H1 (cell line): ENCODE data around the gene OGG1. TPM values are rescaled to one million over a fixed set of nuclear protein-coding genes. Genes with fewer than 3 reads are reported as not detected.

Experiments used
- ASH2L ChIP-seq: fragments of 200-600, 300-600 bp; sonication (generic); IDR thresholded peaks from one replicate; pipeline ENCODE4 v1.7.1; 2017; ENCODE audit warnings: low read length
- ATF2 ChIP-seq: IDR thresholded peaks from 2 replicates; pipeline ENCODE4 v1.6.1; 2012; ENCODE audit warnings: low read length, inconsistent platforms
- ATF3 ChIP-seq: IDR thresholded peaks from 2 replicates; pipeline ENCODE4 v1.6.1; 2011; ENCODE audit warnings: low read depth, mild to moderate bottlenecking, low read length; ENCODE audit not compliant: insufficient read depth
- CHD2 ChIP-seq: IDR thresholded peaks from 2 replicates; pipeline ENCODE4 v1.6.1; 2012; ENCODE audit warnings: low read length, improper control_type of control experiment
- EZH2 ChIP-seq: fragments of 200-600 bp; sonication (generic); IDR thresholded peaks from 2 replicates; pipeline ENCODE4 v1.7.1; 2012; ENCODE audit warnings: low read depth, mild to moderate bottlenecking, moderate library complexity, low read length, inconsistent platforms; ENCODE audit not compliant: severe bottlenecking
- GTF2F1 ChIP-seq: IDR thresholded peaks from 2 replicates; pipeline ENCODE4 v1.6.1; 2012; ENCODE audit warnings: low read depth, low read length, improper control_type of control experiment, borderline replicate concordance
- NANOG ChIP-seq: IDR thresholded peaks from 2 replicates; pipeline ENCODE4 v1.6.1; 2011; ENCODE audit warnings: low read length, low read depth, mild to moderate bottlenecking, inconsistent platforms; ENCODE audit not compliant: insufficient read depth, poor library complexity, severe bottlenecking
- NRF1 ChIP-seq: IDR thresholded peaks from 2 replicates; pipeline ENCODE4 v1.6.1; 2011; ENCODE audit warnings: mild to moderate bottlenecking, low read depth, low read length, improper control_type of control experiment
- RNF2 ChIP-seq: fragments of 200-900, 300-1000 bp; sonication (generic); IDR thresholded peaks from 2 replicates; pipeline ENCODE4 v1.7.1; 2016; ENCODE audit warnings: borderline replicate concordance, low read depth, mild to moderate bottlenecking, antibody characterized with exemption, low read length; ENCODE audit not compliant: poor library complexity, severe bottlenecking; ENCODE audit errors: missing control alignments
- SIN3A ChIP-seq, 2 experiments: IDR thresholded peaks in 1 of 2; conservative IDR thresholded peaks in 1 of 2; 2 replicates each; pipeline ENCODE4 v1.6.1; 2011 to 2012; ENCODE audit warnings: low read length in 2 of 2, improper control_type of control experiment in 1 of 2, low read depth in 1 of 2, mild to moderate bottlenecking in 1 of 2
- SIRT6 ChIP-seq: IDR thresholded peaks from one replicate; pipeline ENCODE4 v1.7.1; 2012; ENCODE audit warnings: low read length, inconsistent platforms
- SP1 ChIP-seq: IDR thresholded peaks from 2 replicates; pipeline ENCODE4 v1.6.1; 2011; ENCODE audit warnings: low read depth, low read length
- TAF7 ChIP-seq: optimal IDR thresholded peaks from 2 replicates; pipeline ENCODE3; 2011; ENCODE audit warnings: low read depth, mild to moderate bottlenecking, inconsistent platforms, low read length, moderate library complexity, borderline replicate concordance
- ZNF274 ChIP-seq: IDR thresholded peaks from 2 replicates; pipeline ENCODE4 v1.7.0; 2012; ENCODE audit warnings: low read length, borderline replicate concordance; ENCODE audit errors: extremely low read depth
- polyA plus RNA-seq, 7 experiments: library from polyadenylated mRNA; depleted of rRNA in 3 of 7; stranded (reverse) in 5 of 7; unstranded in 2 of 7; fragments of >200 nt in 5 of 7; fragments of 200-250 nt in 2 of 7; gene quantifications; 1 replicate in 5 of 7; 2 replicates in 1 of 7; 4 replicates in 1 of 7; pipeline versions ENCODE4 v1.2.1 to v1.2.3, GENCODE V29; 2011 to 2013; ENCODE audit warnings: missing spikeins in 2 of 7, mixed read lengths in 2 of 7
- total RNA-seq: library from RNA; stranded (reverse); fragmentation: NEBNext Ultra II Directional; extraction: Animal tissue kit (Norgen Biotek cat#: 25700); gene quantifications from 2 replicates; pipeline ENCODE4 v1.2.1, GENCODE V29; 2021
- TF ChIP-seq, protein P1 (sequence below): IDR thresholded peaks from 2 replicates; pipeline ENCODE4 v1.6.1; 2012; ENCODE audit warnings: inconsistent platforms
- TF ChIP-seq, protein P2 (sequence below), 3 experiments: IDR thresholded peaks; 1 replicate in 2 of 3; 2 replicates in 1 of 3; pipeline versions ENCODE4 v1.5.1 to v1.6.1; 2011; ENCODE audit warnings: low read length in 3 of 3, mild to moderate bottlenecking in 3 of 3, inconsistent platforms in 2 of 3, low read depth in 1 of 3, moderate library complexity in 1 of 3; ENCODE audit not compliant: insufficient read depth in 1 of 3; ENCODE audit errors: control extremely low read depth in 1 of 3

OGG1 gene
- total and polyA plus RNA-seq, 2 of the 8 experiments (the other 6 are each of a cell fraction or from before 2014, with no cell fraction given) = 29.6 to 46.8 TPM

DNA sequence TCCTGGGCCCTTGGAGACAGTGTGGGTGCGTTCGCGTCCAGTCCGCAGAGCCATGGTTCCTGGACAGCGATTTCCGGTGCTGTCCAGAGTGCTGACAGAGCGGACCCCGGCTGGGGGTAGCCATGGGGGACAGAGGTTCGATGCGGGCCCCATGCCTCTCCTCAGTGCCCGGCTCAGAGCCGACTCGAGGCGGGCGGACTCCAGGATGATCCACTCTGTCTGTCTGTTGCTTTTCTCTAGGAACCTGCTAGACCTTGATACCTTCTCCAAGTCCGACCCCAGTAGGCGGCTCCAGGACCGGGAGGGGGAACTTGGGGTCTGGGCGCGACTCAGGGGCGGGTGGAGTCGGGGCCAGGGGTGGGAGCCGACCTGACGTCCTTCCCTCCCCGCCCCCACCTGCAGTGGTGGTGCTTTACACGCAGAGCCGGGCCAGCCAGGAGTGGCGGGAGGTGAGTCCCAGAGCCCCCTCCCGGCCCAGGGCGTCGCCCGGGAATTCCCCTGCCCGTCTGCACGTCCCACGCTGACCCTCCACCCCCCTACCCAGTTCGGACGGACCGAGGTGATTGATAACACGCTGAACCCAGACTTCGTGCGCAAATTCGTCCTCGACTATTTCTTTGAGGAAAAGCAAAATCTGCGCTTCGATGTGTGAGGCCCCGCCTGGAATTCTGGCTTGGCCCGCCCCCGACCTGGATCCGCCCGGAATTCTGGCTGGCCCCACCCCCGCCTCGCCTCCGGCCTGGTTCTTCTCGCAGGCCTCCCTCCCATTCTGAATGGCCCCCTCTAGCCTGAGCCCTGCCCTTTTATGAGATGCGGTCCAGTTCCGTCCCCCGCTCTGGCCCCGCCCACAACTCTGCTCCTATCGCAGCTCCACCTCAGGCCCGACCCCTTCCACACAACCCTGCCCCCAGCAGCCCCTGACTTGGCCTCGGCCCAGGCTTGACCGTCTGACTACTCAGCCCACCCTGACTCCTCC lies 45.1 kb upstream of the OGG1 start (continued):
- TF ChIP-seq EZH2 (no peak), ATF2 (peak; percentile 74; the same call in 1 of the 2 replicates), NANOG (no peak), ATF3 (no peak), SP1 (no peak; the same call in 1 of the 2 replicates), NRF1 (no peak), SIRT6 (no peak), RNF2 (no peak), TAF7 (peak; percentile 35), ZNF274 (no peak), GTF2F1 (no peak), SIN3A (conservative IDR thresholded peaks at IDR 0.05 in 1 of 2, IDR thresholded peaks at IDR 0.05 in 1 of 2; ENCODE audit: low read depth in 1 of 2, low read length in 2 of 2) (peak; percentile 100), CHD2 (no peak), ASH2L (peak; percentile 51)
- TF ChIP-seq, protein P1, sequence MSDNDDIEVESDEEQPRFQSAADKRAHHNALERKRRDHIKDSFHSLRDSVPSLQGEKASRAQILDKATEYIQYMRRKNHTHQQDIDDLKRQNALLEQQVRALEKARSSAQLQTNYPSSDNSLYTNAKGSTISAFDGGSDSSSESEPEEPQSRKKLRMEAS = peak; percentile 51
- TF ChIP-seq, protein P2, sequence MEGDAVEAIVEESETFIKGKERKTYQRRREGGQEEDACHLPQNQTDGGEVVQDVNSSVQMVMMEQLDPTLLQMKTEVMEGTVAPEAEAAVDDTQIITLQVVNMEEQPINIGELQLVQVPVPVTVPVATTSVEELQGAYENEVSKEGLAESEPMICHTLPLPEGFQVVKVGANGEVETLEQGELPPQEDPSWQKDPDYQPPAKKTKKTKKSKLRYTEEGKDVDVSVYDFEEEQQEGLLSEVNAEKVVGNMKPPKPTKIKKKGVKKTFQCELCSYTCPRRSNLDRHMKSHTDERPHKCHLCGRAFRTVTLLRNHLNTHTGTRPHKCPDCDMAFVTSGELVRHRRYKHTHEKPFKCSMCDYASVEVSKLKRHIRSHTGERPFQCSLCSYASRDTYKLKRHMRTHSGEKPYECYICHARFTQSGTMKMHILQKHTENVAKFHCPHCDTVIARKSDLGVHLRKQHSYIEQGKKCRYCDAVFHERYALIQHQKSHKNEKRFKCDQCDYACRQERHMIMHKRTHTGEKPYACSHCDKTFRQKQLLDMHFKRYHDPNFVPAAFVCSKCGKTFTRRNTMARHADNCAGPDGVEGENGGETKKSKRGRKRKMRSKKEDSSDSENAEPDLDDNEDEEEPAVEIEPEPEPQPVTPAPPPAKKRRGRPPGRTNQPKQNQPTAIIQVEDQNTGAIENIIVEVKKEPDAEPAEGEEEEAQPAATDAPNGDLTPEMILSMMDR (IDR thresholded peaks at IDR 0.05; ENCODE audit: control extremely low read depth in 1 of 3, insufficient read depth in 1 of 3, low read depth in 1 of 3, low read length in 3 of 3) = no peak
